SK-N-SH (cell line): ENCODE results near the gene DENND2A. TPM values are rescaled to one million over a fixed set of nuclear protein-coding genes. Genes with fewer than 3 reads are reported as not detected.

Experiments used
- CTCF ChIA-PET: fragments of 300-600, 350-600 bp; formaldehyde crosslinking; extraction: SDS; loops from one replicate; lab custom pipeline; 2021; lab: Yijun Ruan, JAX
- POLR2A ChIA-PET: fragments of 350-600 bp; sonication (Branson Sonifier 250); formaldehyde crosslinking; extraction: SDS; loops from one replicate; lab custom pipeline; 2020; ENCODE audit warnings: antibody characterized with exemption, inconsistent platforms; lab: Yijun Ruan, JAX
- DNase-seq: peaks from one replicate; pipeline ENCODE4 v3.0.0; 2012
- H2AFZ ChIP-seq: fragments of 200-600 bp; sonication (generic); 2 replicates; pipeline ENCODE4 v1.8.1; 2016; ENCODE audit warnings: antibody characterized with exemption, mild to moderate bottlenecking, low read depth
- H3F3A ChIP-seq: fragments of 200-600 bp; sonication (generic); replicated peaks from 2 replicates; pipeline ENCODE3; 2016; ENCODE audit warnings: antibody characterized with exemption, mild to moderate bottlenecking; ENCODE audit not compliant: insufficient read depth
- H3K27ac ChIP-seq, 2 experiments: fragments of 200-500 bp in 1 of 2; fragments of 200-600 bp in 1 of 2; sonication (Bioruptor generic) in 1 of 2; sonication (generic), shearing (Covaris generic) in 1 of 2; 2 replicates each; pipeline versions ENCODE4 v1.5.1 to v1.6.1; 2014 to 2016; ENCODE audit warnings: low read depth in 2 of 2, inconsistent platforms in 1 of 2, low read length in 1 of 2, mild to moderate bottlenecking in 1 of 2, mixed read lengths in 1 of 2
- H3K27me3 ChIP-seq: fragments of 200-600 bp; sonication (generic), shearing (Covaris generic); 2 replicates; pipeline ENCODE4 v1.6.1; 2016; ENCODE audit warnings: mixed run types; ENCODE audit not compliant: insufficient read depth
- H3K36me3 ChIP-seq, 2 experiments: fragments of 200-500 bp in 1 of 2; fragments of 200-600 bp in 1 of 2; sonication (Bioruptor generic) in 1 of 2; sonication (generic) in 1 of 2; replicated peaks in 1 of 2; 2 replicates each; pipeline versions ENCODE3 to v1.5.1; 2014 to 2016; ENCODE audit warnings: low read length in 1 of 2, mild to moderate bottlenecking in 1 of 2; ENCODE audit not compliant: insufficient read depth in 2 of 2, control insufficient read depth in 1 of 2
- H3K4me1 ChIP-seq, 2 experiments: fragments of 200-500 bp in 1 of 2; fragments of 200-600 bp in 1 of 2; sonication (Bioruptor generic) in 1 of 2; sonication (generic), shearing (Covaris generic) in 1 of 2; 2 replicates each; pipeline versions ENCODE4 v1.5.1 to v1.6.1; 2014 to 2016; ENCODE audit warnings: low read depth in 1 of 2, low read length in 1 of 2, mixed run types in 1 of 2; ENCODE audit not compliant: insufficient read depth in 2 of 2, control insufficient read depth in 1 of 2
- H3K4me2 ChIP-seq: fragments of 200-600 bp; sonication (generic), shearing (Covaris generic); 2 replicates; pipeline ENCODE4 v1.6.1; 2017; ENCODE audit warnings: mixed run types
- H3K4me3 ChIP-seq, 2 experiments: fragments of 200-500 bp in 1 of 2; fragments of 200-600 bp in 1 of 2; sonication (Bioruptor generic) in 1 of 2; sonication (generic), shearing (Covaris generic) in 1 of 2; 2 replicates each; pipeline versions ENCODE4 v1.5.1 to v1.8.1; 2014 to 2016; ENCODE audit warnings: low read depth in 2 of 2, inconsistent platforms in 1 of 2, low read length in 1 of 2, mild to moderate bottlenecking in 1 of 2, mixed read lengths in 1 of 2, moderate library complexity in 1 of 2
- H3K79me2 ChIP-seq: fragments of 200-600 bp; sonication (generic); 2 replicates; pipeline ENCODE4 v1.8.1; 2017; ENCODE audit warnings: mild to moderate bottlenecking; ENCODE audit not compliant: insufficient read depth
- H3K9ac ChIP-seq: fragments of 200-600 bp; sonication (generic); 2 replicates; pipeline ENCODE4 v1.6.1; 2017; ENCODE audit warnings: mixed run types
- H3K9me2 ChIP-seq: fragments of 200-600 bp; sonication (generic); 2 replicates; pipeline ENCODE4 v1.6.1; 2017; ENCODE audit warnings: mixed run types
- H3K9me3 ChIP-seq: fragments of 200-600 bp; sonication (generic); 2 replicates; pipeline ENCODE4 v1.6.1; 2017; ENCODE audit warnings: mixed run types, mild to moderate bottlenecking, moderate library complexity
- H4K20me1 ChIP-seq: fragments of 200-600 bp; sonication (generic); 2 replicates; pipeline ENCODE4 v1.6.1; 2017; ENCODE audit warnings: mild to moderate bottlenecking, mixed run types; ENCODE audit not compliant: insufficient read depth
- CHD2 ChIP-seq: fragments of 150-350 bp; IDR thresholded peaks from 2 replicates; pipeline ENCODE4 v1.6.1; 2018; ENCODE audit warnings: low read length; ENCODE audit not compliant: partially characterized antibody
- CTCF ChIP-seq: fragments of 200-600 bp; sonication (generic); IDR thresholded peaks from 2 replicates; pipeline ENCODE4 v1.6.1; 2017; ENCODE audit warnings: antibody characterized with exemption, mild to moderate bottlenecking, moderate library complexity
- ELF1 ChIP-seq: IDR thresholded peaks from 2 replicates; pipeline ENCODE4 v1.4.0; 2012
- FOXM1 ChIP-seq: IDR thresholded peaks from 2 replicates; pipeline ENCODE4 v1.4.0; 2012; ENCODE audit warnings: low read depth, mild to moderate bottlenecking
- GATA2 ChIP-seq: sonication (generic); formaldehyde crosslinking; IDR thresholded peaks from 2 replicates; pipeline ENCODE4 v1.5.0; 2020; ENCODE audit warnings: mild to moderate bottlenecking, missing genetic modification reagents
- MAX ChIP-seq: IDR thresholded peaks from 2 replicates; pipeline ENCODE4 v1.4.0; 2012; ENCODE audit warnings: low read depth
- NFIC ChIP-seq: IDR thresholded peaks from 2 replicates; pipeline ENCODE4 v1.4.0; 2012; ENCODE audit warnings: borderline replicate concordance
- PBX3 ChIP-seq: IDR thresholded peaks from 2 replicates; pipeline ENCODE4; 2012
- SIN3A ChIP-seq: IDR thresholded peaks from 2 replicates; pipeline ENCODE4 v1.6.1; 2012; ENCODE audit warnings: low read depth, mild to moderate bottlenecking, low read length, moderate library complexity, borderline replicate concordance
- USF2 ChIP-seq: fragments of 150-350 bp; IDR thresholded peaks from 2 replicates; pipeline ENCODE4 v1.6.1; 2017; ENCODE audit warnings: antibody characterized with exemption, low read length, low read depth, borderline replicate concordance
- YY1 ChIP-seq: IDR thresholded peaks from 2 replicates; pipeline ENCODE4 v1.4.0; 2012; ENCODE audit warnings: low read depth, mild to moderate bottlenecking
- ZBTB33 ChIP-seq: IDR thresholded peaks from 2 replicates; pipeline ENCODE4 v1.4.0; 2012; ENCODE audit warnings: low read depth, borderline replicate concordance
- WGBS: methylation state at CpG from one replicate; pipeline ENCODE4 v1.1.6; 2017; ENCODE audit warnings: low lambda C conversion rate; 5-methylcytosine and 5-hydroxymethylcytosine counted together
- polyA plus RNA-seq, 3 experiments: library from polyadenylated mRNA; depleted of rRNA; stranded (reverse); fragments of >200 nt; gene quantifications; 2 replicates each; pipeline ENCODE4 v1.2.3, GENCODE V29; 2012

Gene DENND2A
- polyA plus RNA-seq, 1 of the 3 experiments (the other 2 are of a cell fraction), result 3.5 TPM

GRCh38 chr7:140611641-140612040 lies 29.0 kb downstream of the DENND2A start:
- no peaks in the 10 kb centered on the region for H3K9me3 ChIP-seq
- no peaks in the 10 kb centered on the region for H3K9me2 ChIP-seq
- ChIA-PET POLR2A (no interaction called here), CTCF (no interaction called here)
- H3K4me1 ChIP-seq, result peaks cover 0 to 14% of the 10 kb centered on the region in 2 experiments; a peak in 1 of 4 replicates
- no peak for DNase-seq
- TF ChIP-seq ZBTB33, result no peak
- no peak for TF ChIP-seq CHD2
- no peak for TF ChIP-seq GATA2 (CRISPR knock-in tag)
- no peak for TF ChIP-seq USF2
- TF ChIP-seq MAX, result no peak
- no peak for TF ChIP-seq PBX3
- no peak for TF ChIP-seq ELF1
- TF ChIP-seq NFIC, result no peak
- no peaks in the 10 kb centered on the region for H4K20me1 ChIP-seq
- no peaks in the 10 kb centered on the region for H3K79me2 ChIP-seq
- no peak overlapping the region for H2AFZ ChIP-seq
- WGBS, result 90% methylated on average over 8 of the region's 8 CpGs
- H3K9ac ChIP-seq, result no peak overlapping the region
- no peaks in the 10 kb centered on the region for H3F3A ChIP-seq
- no peak overlapping the region for H3K4me3 ChIP-seq
- no peaks in the 10 kb centered on the region for H3K27me3 ChIP-seq
- no peak overlapping the region for H3K4me2 ChIP-seq
- H3K27ac ChIP-seq, result no peak overlapping the region
- no peaks in the 10 kb centered on the region for H3K36me3 ChIP-seq

GRCh38 chr7:140610204-140611165 lies 30.1 kb downstream of the DENND2A start:
- H4K20me1 ChIP-seq, result no peaks in the 10 kb centered on the region
- H3K4me1 ChIP-seq, result peaks cover 0 to 14% of the 10 kb centered on the region in 2 experiments; a peak in 1 of 4 replicates
- no peaks in the 10 kb centered on the region for H3K79me2 ChIP-seq
- H3K4me2 ChIP-seq, result no peak overlapping the region
- no peaks in the 10 kb centered on the region for H3F3A ChIP-seq
- DNase-seq, result no peak
- H3K36me3 ChIP-seq, result no peaks in the 10 kb centered on the region
- no peak overlapping the region for H3K4me3 ChIP-seq
- ChIA-PET CTCF (interaction anchor here (0.8 to 1.8 kb wide), 4 partner anchors 14 to 37 kb away, joined by 3 to 4 read pairs (median 3); no protein-coding TSS in a partner anchor), POLR2A (interaction anchor here (0.7 kb wide), 1 partner anchor 597 kb away, joined by 4 read pairs; no protein-coding TSS in a partner anchor)
- H3K9ac ChIP-seq, result no peak overlapping the region
- TF ChIP-seq SIN3A (no peak), GATA2 (CRISPR knock-in tag) (no peak), FOXM1 (no peak), CTCF (no peak), YY1 (no peak)
- no peak overlapping the region for H2AFZ ChIP-seq
- H3K27ac ChIP-seq, result no peak overlapping the region; a peak in 1 of 4 replicates
- H3K9me3 ChIP-seq, result no peaks in the 10 kb centered on the region
- H3K9me2 ChIP-seq, result no peaks in the 10 kb centered on the region
- no peaks in the 10 kb centered on the region for H3K27me3 ChIP-seq
- 96% methylated on average over 12 of the region's 12 CpGs for WGBS
